ENCODE results near the gene ANKRD33B.

DNA sequence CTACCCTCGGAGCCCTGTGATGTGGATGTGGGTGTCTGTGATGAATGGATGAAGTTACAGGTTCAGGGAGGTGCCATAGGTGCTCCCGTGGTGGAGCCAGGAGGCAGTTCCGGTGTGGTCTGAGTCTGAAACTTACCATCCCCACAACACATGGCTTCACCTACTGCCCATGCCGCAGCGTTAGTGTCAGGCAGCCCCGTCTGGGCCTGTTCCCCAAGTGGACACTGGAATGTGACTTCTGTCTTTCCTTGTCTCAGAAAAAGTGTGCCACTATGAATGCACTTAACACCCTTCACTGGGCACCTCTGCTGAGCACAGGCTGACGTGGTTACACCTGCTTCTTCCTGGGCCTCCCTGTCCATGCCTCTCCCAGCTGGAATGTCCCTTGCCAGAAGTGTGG, 8.6 kb downstream of the ANKRD33B start:
- no peak for TF ChIP-seq REST (IDR thresholded peaks at IDR 0.05; ENCODE audit: unreplicated experiment)
- no peak for TF ChIP-seq POLR2AphosphoS5 (IDR thresholded peaks at IDR 0.05; ENCODE audit: low read depth)
- TF ChIP-seq EZH2 (IDR thresholded peaks at IDR 0.05; ENCODE audit: low read depth, unreplicated experiment): no peak
- no peak for TF ChIP-seq NANOG (IDR thresholded peaks at IDR 0.05; ENCODE audit: borderline replicate concordance)

All from GM23338 (cell line).